Measurements from ENCODE around the gene CLIP2. TPM values are rescaled to one million over a fixed set of nuclear protein-coding genes. Genes with fewer than 3 reads are reported as not detected.

The CLIP2 gene
- total RNA-seq, 4 donors from 2014 or later = 5.6 to 20.8 (median 10.2) TPM

- Histone ChIP-seq H3K36me3 (no peaks in the 10 kb centered on the region), H3K4me3 (peak overlapping the region in 3 of 4 donors; percentile 64 to 94 (median 83)), H3K27ac (peak overlapping the region in 2 of 4 donors; percentile 67 to 87), H3K4me1 (peaks cover 20 to 53% (median 26%) of the 10 kb centered on the region in 3 donors), H3K27me3 (peaks cover 0 to 11% (median 0%) of the 10 kb centered on the region in 4 donors), H3K9me3 (no peaks in the 10 kb centered on the region)
- TF ChIP-seq CTCF (IDR thresholded peaks at IDR 0.05) = no peak
- no peak for TF ChIP-seq POLR2A (IDR thresholded peaks at IDR 0.05)
- intact Hi-C loops (cut with DNase I) = no loop called here
- 29 to 30% methylated on average over 10 of the region's 20 CpGs for WGBS, 2 donors
- DNase-seq = no peak
Measured at GRCh38 chr7:74288034-74288881, 949 bp upstream of the CLIP2 start.

- Histone ChIP-seq H3K36me3 (no peaks in the 10 kb centered on the region), H3K9me3 (no peaks in the 10 kb centered on the region), H3K27ac (peak overlapping the region; percentile 80 to 88 (median 86)), H3K4me1 (peaks cover 26 to 69% (median 35%) of the 10 kb centered on the region in 3 donors), H3K27me3 (peaks cover 0 to 11% (median 0%) of the 10 kb centered on the region in 4 donors), H3K4me3 (peak overlapping the region; percentile 62 to 94 (median 74))
- TF ChIP-seq POLR2A (IDR thresholded peaks at IDR 0.05) (no peak), CTCF (IDR thresholded peaks at IDR 0.05) (no peak)
- WGBS, 2 donors = no CpG with 5 or more reads among the region's 60 CpGs
- intact Hi-C loops (cut with DNase I) = no loop called here
- no peak for DNase-seq
Measured at GRCh38 chr7:74289659-74290552, 699 bp downstream of the CLIP2 start.

- TF ChIP-seq CTCF (IDR thresholded peaks at IDR 0.05) = no peak
- TF ChIP-seq POLR2A (IDR thresholded peaks at IDR 0.05) = no peak
- intact Hi-C loops (cut with DNase I) = no loop called here
- WGBS, 2 donors = 0% methylated on average over 1 of the region's 9 CpGs; no CpG with 5 or more reads in 1 of the 2 donors
- H3K27ac ChIP-seq = peak overlapping the region; percentile 80 to 88 (median 86)
- H3K36me3 ChIP-seq = no peaks in the 10 kb centered on the region
- peaks cover 0 to 11% (median 0%) of the 10 kb centered on the region in 4 donors for H3K27me3 ChIP-seq
- H3K4me3 ChIP-seq = peak overlapping the region; percentile 62 to 94 (median 74)
- peaks cover 26 to 75% (median 38%) of the 10 kb centered on the region in 3 donors for H3K4me1 ChIP-seq
- no peaks in the 10 kb centered on the region for H3K9me3 ChIP-seq
- no peak for DNase-seq
Measured at GRCh38 chr7:74290553-74290950, 1.3 kb downstream of the CLIP2 start.

- DNase-seq = no peak
- Histone ChIP-seq H3K9me3 (no peaks in the 10 kb centered on the region), H3K4me3 (peak overlapping the region; percentile 62 to 94 (median 74)), H3K36me3 (no peaks in the 10 kb centered on the region), H3K27ac (peak overlapping the region; percentile 80 to 88 (median 86)), H3K4me1 (peaks cover 26 to 76% (median 38%) of the 10 kb centered on the region in 3 donors), H3K27me3 (peaks cover 0 to 11% (median 0%) of the 10 kb centered on the region in 4 donors)
- intact Hi-C loops (cut with DNase I) = no loop called here
- no peak for TF ChIP-seq CTCF (IDR thresholded peaks at IDR 0.05)
- no peak for TF ChIP-seq POLR2A (IDR thresholded peaks at IDR 0.05)
- WGBS, 2 donors = 38 to 50% methylated on average over 8 to 9 of the region's 10 CpGs
Measured at GRCh38 chr7:74290981-74291441, 1.8 kb downstream of the CLIP2 start.

All from esophagus squamous epithelium (tissue), 5 donors.